WTC11 (cell line): ENCODE data around the gene RAPGEF2.
"Not testable (repeated sequence)": the region's sequence is repeated elsewhere in the genome, so short reads cannot be mapped to it uniquely, and the experiment has no call there.

Experiments
- CTCF ChIP-seq: fragments of 200-600 bp; IDR thresholded peaks from 2 replicates; pipeline ENCODE4 v1.8.0; 2022; ENCODE audit warnings: antibody characterized with exemption
- TEAD4 ChIP-seq: sonication (generic); formaldehyde crosslinking; IDR thresholded peaks from 2 replicates; pipeline ENCODE4 v1.8.0; 2022; ENCODE audit warnings: mild to moderate bottlenecking, missing genetic modification reagents

- not testable (repeated sequence) for TF ChIP-seq CTCF; TEAD4 (CRISPR knock-in tag)
These were observed 10.5 kb downstream of the RAPGEF2 start for GRCh38 chr4:159113366-159113765.
